ENCODE results near the gene VDAC2.

DNA sequence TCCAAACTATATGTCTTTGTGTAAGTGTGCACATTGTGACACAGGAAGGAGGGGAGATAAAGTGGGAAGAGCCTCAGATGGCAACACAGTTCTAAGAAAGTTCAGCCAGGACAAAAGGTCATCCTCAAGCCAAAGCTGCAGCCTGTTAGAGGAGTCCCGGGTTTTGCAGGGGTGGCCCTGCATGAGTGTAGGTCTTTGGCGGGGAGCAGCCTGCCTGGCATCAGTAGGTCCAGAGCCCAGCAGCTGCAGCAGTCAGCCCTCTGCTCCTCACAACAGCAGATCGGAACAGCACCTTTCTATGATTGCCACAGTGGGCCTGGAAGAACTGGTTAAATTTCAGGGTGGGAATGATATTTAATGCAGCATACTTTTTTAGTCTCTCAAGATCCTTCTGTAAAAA lies 13.5 kb upstream of the VDAC2 start:
- TF ChIP-seq RCOR1 (conservative IDR thresholded peaks at IDR 0.05; ENCODE audit: low read depth, low read length) = no peak
- TF ChIP-seq NR2C2 (IDR thresholded peaks at IDR 0.05; ENCODE audit: borderline replicate concordance, control insufficient read depth, insufficient read length, low read depth) = no peak
- no peak for TF ChIP-seq SIX5 (IDR thresholded peaks at IDR 0.05; ENCODE audit: low read depth, low read length, severe bottlenecking)
- TF ChIP-seq POLR2AphosphoS5 (IDR thresholded peaks at IDR 0.05; ENCODE audit: low read length) = no peak
- TF ChIP-seq, protein P1, sequence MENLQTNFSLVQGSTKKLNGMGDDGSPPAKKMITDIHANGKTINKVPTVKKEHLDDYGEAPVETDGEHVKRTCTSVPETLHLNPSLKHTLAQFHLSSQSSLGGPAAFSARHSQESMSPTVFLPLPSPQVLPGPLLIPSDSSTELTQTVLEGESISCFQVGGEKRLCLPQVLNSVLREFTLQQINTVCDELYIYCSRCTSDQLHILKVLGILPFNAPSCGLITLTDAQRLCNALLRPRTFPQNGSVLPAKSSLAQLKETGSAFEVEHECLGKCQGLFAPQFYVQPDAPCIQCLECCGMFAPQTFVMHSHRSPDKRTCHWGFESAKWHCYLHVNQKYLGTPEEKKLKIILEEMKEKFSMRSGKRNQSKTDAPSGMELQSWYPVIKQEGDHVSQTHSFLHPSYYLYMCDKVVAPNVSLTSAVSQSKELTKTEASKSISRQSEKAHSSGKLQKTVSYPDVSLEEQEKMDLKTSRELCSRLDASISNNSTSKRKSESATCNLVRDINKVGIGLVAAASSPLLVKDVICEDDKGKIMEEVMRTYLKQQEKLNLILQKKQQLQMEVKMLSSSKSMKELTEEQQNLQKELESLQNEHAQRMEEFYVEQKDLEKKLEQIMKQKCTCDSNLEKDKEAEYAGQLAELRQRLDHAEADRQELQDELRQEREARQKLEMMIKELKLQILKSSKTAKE (IDR thresholded peaks at IDR 0.05; ENCODE audit: low read depth, poor library complexity, severe bottlenecking) = no peak
- TF ChIP-seq BMI1 (IDR thresholded peaks at IDR 0.05; ENCODE audit: borderline replicate concordance) = no peak
